ENCODE results near the gene PRKCA.

GRCh38 chr17:66717641-66718058 lies 415.2 kb downstream of the PRKCA start:
- TF ChIP-seq CTCF (IDR thresholded peaks at IDR 0.05; ENCODE audit: low read depth, low read length) = no peak
- TF ChIP-seq MYC (IDR thresholded peaks at IDR 0.05; ENCODE audit: low read depth, low read length) = no peak

Measured in NB4 (cell line).